GM18519 (cell line): ENCODE results near the gene ITCH.
"Not testable (repeated sequence)": the region's sequence is repeated elsewhere in the genome, so short reads cannot be mapped to it uniquely, and the experiment has no call there.

Experiments
- ATAC-seq: cut with Tn5 transposase; IDR thresholded peaks from one replicate; pipeline ENCODE4 v1.9.1; 2021; ENCODE audit warnings: mild to moderate bottlenecking, moderate library complexity; ENCODE audit not compliant: unreplicated experiment, low FRiP score

ITCH gene

GRCh38 chr20:34497596-34497995 lies 134.5 kb downstream of the ITCH start:
- not testable (repeated sequence) for ATAC-seq

GRCh38 chr20:34500823-34501222 lies 137.8 kb downstream of the ITCH start:
- ATAC-seq, result no peak

GRCh38 chr20:34506480-34506879 lies 143.4 kb downstream of the ITCH start:
- ATAC-seq, result no peak

GRCh38 chr20:34507702-34508413 lies 144.8 kb downstream of the ITCH start:
- ATAC-seq, result no peak

- ATAC-seq, result no peak
These were observed 147.5 kb downstream of the ITCH start for GRCh38 chr20:34510575-34510974.

GRCh38 chr20:34511891-34512265 lies 148.8 kb downstream of the ITCH start:
- ATAC-seq, result no peak

GRCh38 chr20:34512266-34512954 lies 149.3 kb downstream of the ITCH start:
- ATAC-seq, result no peak

- no peak for ATAC-seq
These were observed 149.9 kb downstream of the ITCH start for GRCh38 chr20:34512955-34513419.

GRCh38 chr20:34514034-34514433 lies 151.0 kb downstream of the ITCH start:
- ATAC-seq, result not testable (repeated sequence)

- no peak for ATAC-seq
These were observed 151.9 kb downstream of the ITCH start for GRCh38 chr20:34514897-34515483.

- ATAC-seq, result no peak
These were observed 152.6 kb downstream of the ITCH start for GRCh38 chr20:34515484-34516246.

GRCh38 chr20:34516247-34517113 lies 153.4 kb downstream of the ITCH start, which contains the start of gene DYNLRB1:
Gene DYNLRB1 (plus strand): TSS chr20:34516422. CDS start chr20:34516459, 37 bp downstream.
- peak; percentile 60 for ATAC-seq

- ATAC-seq, result no peak
These were observed 154.0 kb downstream of the ITCH start for GRCh38 chr20:34517114-34517505.

GRCh38 chr20:34518863-34519262 lies 155.8 kb downstream of the ITCH start:
- ATAC-seq, result not testable (repeated sequence)

- ATAC-seq, result not testable (repeated sequence)
These were observed 156.8 kb downstream of the ITCH start for GRCh38 chr20:34519841-34520240.

GRCh38 chr20:34522969-34523871 lies 160.1 kb downstream of the ITCH start:
- ATAC-seq, result no peak

GRCh38 chr20:34524426-34524825 lies 161.4 kb downstream of the ITCH start:
- ATAC-seq, result no peak

GRCh38 chr20:34525342-34525708 lies 162.3 kb downstream of the ITCH start:
- no peak for ATAC-seq
